Ovary (tissue), 3 donors: ENCODE measurements around the gene FITM2.

ENCODE experiments used
- EP300 ChIP-seq: sonication (generic); formaldehyde crosslinking; IDR thresholded peaks from one replicate; pipeline ENCODE4 v1.6.1; 2017; ENCODE audit warnings: antibody characterized with exemption
- POLR2A ChIP-seq: fragments of 450-650 bp; IDR thresholded peaks from one replicate; pipeline ENCODE4 v1.6.1; 2017; ENCODE audit warnings: antibody characterized with exemption, mild to moderate bottlenecking, moderate library complexity
- TF ChIP-seq, protein P1 (sequence below), 3 donors: fragments of 450-650 bp in 2 of 3; fragments of 200-600 bp in 1 of 3; IDR thresholded peaks; one replicate each; pipeline versions ENCODE4 v1.5.1 to v1.8.0; 2016 to 2022; ENCODE audit warnings: antibody characterized with exemption in 3 of 3, mild to moderate bottlenecking in 1 of 3
- donor health status: DM: no; HTN: no; CAD: no.

DNA sequence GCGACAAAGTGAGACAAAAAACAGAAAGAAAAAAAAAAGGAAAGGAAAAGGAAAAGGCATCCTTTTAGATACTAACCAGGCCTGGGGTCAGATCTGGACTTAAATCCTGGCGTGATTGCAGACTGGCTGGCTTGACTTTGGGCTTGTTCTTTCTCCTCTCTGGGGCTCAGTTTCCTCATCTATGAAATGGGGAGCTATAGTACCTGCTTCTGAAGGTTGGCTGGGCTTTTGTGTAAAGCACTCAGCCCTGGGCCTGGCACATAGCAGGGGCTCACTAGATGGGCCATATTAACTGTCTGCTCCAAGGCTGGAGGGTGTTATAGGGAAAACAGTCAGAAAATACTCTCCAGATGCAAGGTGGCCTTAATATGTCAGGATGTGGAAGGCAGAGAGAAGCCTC is 24.7 kb upstream of the FITM2 start:
- TF ChIP-seq, protein P1, sequence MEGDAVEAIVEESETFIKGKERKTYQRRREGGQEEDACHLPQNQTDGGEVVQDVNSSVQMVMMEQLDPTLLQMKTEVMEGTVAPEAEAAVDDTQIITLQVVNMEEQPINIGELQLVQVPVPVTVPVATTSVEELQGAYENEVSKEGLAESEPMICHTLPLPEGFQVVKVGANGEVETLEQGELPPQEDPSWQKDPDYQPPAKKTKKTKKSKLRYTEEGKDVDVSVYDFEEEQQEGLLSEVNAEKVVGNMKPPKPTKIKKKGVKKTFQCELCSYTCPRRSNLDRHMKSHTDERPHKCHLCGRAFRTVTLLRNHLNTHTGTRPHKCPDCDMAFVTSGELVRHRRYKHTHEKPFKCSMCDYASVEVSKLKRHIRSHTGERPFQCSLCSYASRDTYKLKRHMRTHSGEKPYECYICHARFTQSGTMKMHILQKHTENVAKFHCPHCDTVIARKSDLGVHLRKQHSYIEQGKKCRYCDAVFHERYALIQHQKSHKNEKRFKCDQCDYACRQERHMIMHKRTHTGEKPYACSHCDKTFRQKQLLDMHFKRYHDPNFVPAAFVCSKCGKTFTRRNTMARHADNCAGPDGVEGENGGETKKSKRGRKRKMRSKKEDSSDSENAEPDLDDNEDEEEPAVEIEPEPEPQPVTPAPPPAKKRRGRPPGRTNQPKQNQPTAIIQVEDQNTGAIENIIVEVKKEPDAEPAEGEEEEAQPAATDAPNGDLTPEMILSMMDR (IDR thresholded peaks at IDR 0.05) = no peak
- no peak for TF ChIP-seq POLR2A
- TF ChIP-seq EP300 = no peak
